SIG-M5 treated with dmso at 0.1 percent for 504 hours (cell line): ENCODE measurements around the gene SCD5.

Experiments used
- DNase-seq: peaks from one replicate; lab custom pipeline; 2025; ENCODE audit not compliant: unreplicated experiment; lab: John Stamatoyannopoulos, UW

SCD5 gene

GRCh38 chr4:82774711-82775171 is 23.9 kb downstream of the SCD5 start:
- DNase-seq: no peak

- no peak for DNase-seq
Observed at GRCh38 chr4:82773057-82773456, 25.5 kb downstream of the SCD5 start.

GRCh38 chr4:82770607-82771006 is 28.0 kb downstream of the SCD5 start:
- DNase-seq: no peak

GRCh38 chr4:82765134-82765533 is 33.5 kb downstream of the SCD5 start:
- no peak for DNase-seq

- no peak for DNase-seq
Observed at GRCh38 chr4:82761229-82761628, 37.4 kb downstream of the SCD5 start.

- DNase-seq: no peak
Observed at GRCh38 chr4:82758701-82759685, 39.6 kb downstream of the SCD5 start.

GRCh38 chr4:82756061-82756460 is 42.5 kb downstream of the SCD5 start:
- DNase-seq: no peak

GRCh38 chr4:82755650-82756049 is 42.9 kb downstream of the SCD5 start:
- DNase-seq: no peak

- DNase-seq: no peak
Observed at GRCh38 chr4:82754513-82755165, 44.0 kb downstream of the SCD5 start.

GRCh38 chr4:82753725-82754410 is 44.7 kb downstream of the SCD5 start:
- no peak for DNase-seq

GRCh38 chr4:82753238-82753637 is 45.4 kb downstream of the SCD5 start:
- no peak for DNase-seq

- DNase-seq: no peak
Observed at GRCh38 chr4:82748810-82749470, 49.7 kb downstream of the SCD5 start.

- no peak for DNase-seq
Observed at GRCh38 chr4:82747686-82748575, 50.7 kb downstream of the SCD5 start.

GRCh38 chr4:82746705-82747574 is 51.7 kb downstream of the SCD5 start:
- no peak for DNase-seq

- no peak for DNase-seq
Observed at GRCh38 chr4:82745173-82745842, 53.3 kb downstream of the SCD5 start.

- DNase-seq: no peak
Observed at GRCh38 chr4:82744284-82744968, 54.2 kb downstream of the SCD5 start.

GRCh38 chr4:82741188-82741587 is 57.4 kb downstream of the SCD5 start:
- no peak for DNase-seq
